Left lung (tissue), 10 donors: ENCODE data around the gene CA10. TPM values are rescaled to one million over a fixed set of nuclear protein-coding genes. Genes with fewer than 3 reads are reported as not detected.

Source experiments
- ATAC-seq: fragments of 200-7000 bp; cut with Tn5 transposase; one replicate; pipeline ENCODE4 v1.9.1; 2020; ENCODE audit warnings: moderate library complexity
- DNase-seq, 4 donors: peaks; one replicate each; pipeline ENCODE4 v3.0.0-alpha.2; 2013 to 2020
- H3K27ac ChIP-seq, 2 donors: fragments of 200-600 bp; sonication (generic) in 1 of 2; one replicate each; pipeline versions ENCODE4 v1.5.0 to v1.8.0; 2020 to 2021
- H3K27me3 ChIP-seq, 2 donors: fragments of 200-600 bp; sonication (generic) in 1 of 2; one replicate each; pipeline versions ENCODE4 v1.5.0 to v1.8.0; 2020 to 2021
- H3K36me3 ChIP-seq, 2 donors: fragments of 200-600 bp; sonication (generic) in 1 of 2; one replicate each; pipeline versions ENCODE4 v1.5.0 to v1.8.0; 2020 to 2021
- H3K4me1 ChIP-seq, 2 donors: fragments of 200-600 bp; one replicate each; pipeline ENCODE4 v1.8.0; 2021
- H3K4me3 ChIP-seq, 2 donors: fragments of 200-600 bp; sonication (generic) in 1 of 2; one replicate each; pipeline versions ENCODE4 v1.5.0 to v1.8.0; 2020 to 2021; ENCODE audit warnings: mild to moderate bottlenecking in 1 of 2
- H3K9me3 ChIP-seq, 2 donors: fragments of 200-600 bp; sonication (generic) in 1 of 2; one replicate each; pipeline versions ENCODE4 v1.5.0 to v1.8.0; 2020 to 2021
- intact Hi-C, 2 donors: fragments of 100-400 bp; cut with DNase I; formaldehyde crosslinking; loops; one replicate each; pipeline versions ENCODE4 v1.11.2 to v1.14.2; 2022
- polyA plus RNA-seq, 6 donors: library from polyadenylated mRNA; unstranded; fragments of 120-200 nt; gene quantifications; one replicate each; pipeline ENCODE4 v1.2.1, GENCODE V29; 2013; ENCODE audit not compliant: insufficient read length in 6 of 6
- total RNA-seq, 2 donors: library from RNA; stranded (reverse); fragmentation: NEBNext Ultra II Directional; extraction: Animal tissue kit (Norgen Biotek cat#: 25700); gene quantifications; one replicate each; pipeline ENCODE4 v1.2.1, GENCODE V29; 2021
- TF ChIP-seq, protein P1 (sequence below), 2 donors: fragments of 200-600 bp; sonication (generic) in 1 of 2; IDR thresholded peaks; one replicate each; pipeline versions ENCODE4 v1.5.0 to v1.8.0; 2021; ENCODE audit warnings: antibody characterized with exemption in 2 of 2
- donor health status: DM: no; HTN: yes; CAD: no.
- donor health status: DM: no; HTN: no; CAD: no.

The CA10 gene
- total and polyA plus RNA-seq, 8 donors: 0.06 to 0.31 TPM; not detected in 6

DNA sequence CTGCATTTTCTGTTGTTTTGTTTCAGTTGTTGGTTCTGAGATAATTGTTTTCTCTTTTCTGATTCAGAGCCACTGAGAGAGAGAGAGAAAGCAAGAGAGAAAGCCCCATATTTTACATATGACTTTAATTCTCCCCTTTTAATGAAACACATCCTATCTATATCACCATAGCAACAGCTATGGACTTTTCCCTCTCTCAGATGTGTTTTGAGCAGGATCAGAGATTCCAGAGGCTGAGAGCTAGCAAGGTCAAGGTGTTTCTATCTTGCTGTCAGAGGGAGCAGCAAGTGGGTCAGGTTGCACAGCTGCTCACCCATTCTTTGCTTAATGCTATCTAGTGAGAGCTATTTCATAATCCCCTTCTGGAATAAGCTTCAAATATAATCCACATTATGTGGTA lies 415.9 kb downstream of the CA10 start:
- H3K4me1 ChIP-seq: no peaks in the 10 kb centered on the region
- TF ChIP-seq, protein P1, sequence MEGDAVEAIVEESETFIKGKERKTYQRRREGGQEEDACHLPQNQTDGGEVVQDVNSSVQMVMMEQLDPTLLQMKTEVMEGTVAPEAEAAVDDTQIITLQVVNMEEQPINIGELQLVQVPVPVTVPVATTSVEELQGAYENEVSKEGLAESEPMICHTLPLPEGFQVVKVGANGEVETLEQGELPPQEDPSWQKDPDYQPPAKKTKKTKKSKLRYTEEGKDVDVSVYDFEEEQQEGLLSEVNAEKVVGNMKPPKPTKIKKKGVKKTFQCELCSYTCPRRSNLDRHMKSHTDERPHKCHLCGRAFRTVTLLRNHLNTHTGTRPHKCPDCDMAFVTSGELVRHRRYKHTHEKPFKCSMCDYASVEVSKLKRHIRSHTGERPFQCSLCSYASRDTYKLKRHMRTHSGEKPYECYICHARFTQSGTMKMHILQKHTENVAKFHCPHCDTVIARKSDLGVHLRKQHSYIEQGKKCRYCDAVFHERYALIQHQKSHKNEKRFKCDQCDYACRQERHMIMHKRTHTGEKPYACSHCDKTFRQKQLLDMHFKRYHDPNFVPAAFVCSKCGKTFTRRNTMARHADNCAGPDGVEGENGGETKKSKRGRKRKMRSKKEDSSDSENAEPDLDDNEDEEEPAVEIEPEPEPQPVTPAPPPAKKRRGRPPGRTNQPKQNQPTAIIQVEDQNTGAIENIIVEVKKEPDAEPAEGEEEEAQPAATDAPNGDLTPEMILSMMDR (IDR thresholded peaks at IDR 0.05): no peak
- intact Hi-C loops: no loop called here
- H3K27ac ChIP-seq: no peak overlapping the region
- H3K9me3 ChIP-seq: no peaks in the 10 kb centered on the region
- no peak overlapping the region for H3K4me3 ChIP-seq
- DNase-seq (no peak), ATAC-seq (no peak)
- no peaks in the 10 kb centered on the region for H3K27me3 ChIP-seq
- H3K36me3 ChIP-seq: no peaks in the 10 kb centered on the region

DNA sequence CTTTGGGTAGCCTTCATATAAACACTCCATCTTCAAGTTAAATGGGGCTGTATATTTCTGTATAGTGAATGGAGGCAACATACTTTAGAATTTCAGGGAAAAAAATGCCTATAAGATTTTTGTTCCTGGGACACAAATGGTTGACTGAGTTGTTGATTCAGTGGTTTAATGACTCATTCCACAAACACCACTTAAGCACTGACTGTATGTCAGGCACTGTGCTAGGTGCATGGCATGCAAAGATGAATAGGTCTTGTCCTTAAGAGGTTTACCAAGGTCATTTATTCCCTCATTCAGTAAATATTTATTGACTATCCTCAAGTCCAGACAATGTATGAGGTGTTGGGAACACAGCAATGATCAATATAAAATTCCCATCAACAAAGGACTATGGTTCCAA lies 417.1 kb downstream of the CA10 start:
- H3K27ac ChIP-seq: no peak overlapping the region
- no peak overlapping the region for H3K4me3 ChIP-seq
- H3K4me1 ChIP-seq: no peaks in the 10 kb centered on the region
- DNase-seq: no peak
- intact Hi-C loops: no loop called here
- TF ChIP-seq, protein P1 (IDR thresholded peaks at IDR 0.05): no peak
- no peaks in the 10 kb centered on the region for H3K27me3 ChIP-seq
- no peaks in the 10 kb centered on the region for H3K9me3 ChIP-seq
- peak; percentile 31 for ATAC-seq
- H3K36me3 ChIP-seq: no peaks in the 10 kb centered on the region

DNA sequence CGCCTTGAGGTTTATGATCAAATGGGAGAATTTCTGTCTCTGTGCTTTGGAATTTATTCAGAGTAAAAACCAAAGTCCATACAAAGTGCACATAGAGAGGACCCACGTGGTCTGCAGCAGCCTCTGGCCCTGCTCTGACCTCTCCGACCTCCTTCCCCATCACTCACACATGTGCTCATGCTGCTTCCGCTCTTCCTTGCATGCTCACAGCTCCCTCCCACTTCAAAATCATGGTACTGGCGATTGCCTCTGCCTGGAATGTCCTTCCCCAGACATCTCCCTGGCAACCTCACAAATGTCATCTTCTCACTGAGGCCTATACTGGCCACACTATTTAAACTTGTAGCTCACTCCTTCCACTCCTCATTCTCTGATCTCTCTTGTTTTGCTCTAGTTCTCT lies 418.0 kb downstream of the CA10 start:
- Histone ChIP-seq H3K27me3 (no peaks in the 10 kb centered on the region), H3K4me1 (no peaks in the 10 kb centered on the region), H3K9me3 (no peaks in the 10 kb centered on the region), H3K36me3 (no peaks in the 10 kb centered on the region), H3K27ac (no peak overlapping the region), H3K4me3 (no peak overlapping the region)
- TF ChIP-seq, protein P1 (IDR thresholded peaks at IDR 0.05): no peak
- ATAC-seq (no peak), DNase-seq (no peak)
- intact Hi-C loops: no loop called here

DNA sequence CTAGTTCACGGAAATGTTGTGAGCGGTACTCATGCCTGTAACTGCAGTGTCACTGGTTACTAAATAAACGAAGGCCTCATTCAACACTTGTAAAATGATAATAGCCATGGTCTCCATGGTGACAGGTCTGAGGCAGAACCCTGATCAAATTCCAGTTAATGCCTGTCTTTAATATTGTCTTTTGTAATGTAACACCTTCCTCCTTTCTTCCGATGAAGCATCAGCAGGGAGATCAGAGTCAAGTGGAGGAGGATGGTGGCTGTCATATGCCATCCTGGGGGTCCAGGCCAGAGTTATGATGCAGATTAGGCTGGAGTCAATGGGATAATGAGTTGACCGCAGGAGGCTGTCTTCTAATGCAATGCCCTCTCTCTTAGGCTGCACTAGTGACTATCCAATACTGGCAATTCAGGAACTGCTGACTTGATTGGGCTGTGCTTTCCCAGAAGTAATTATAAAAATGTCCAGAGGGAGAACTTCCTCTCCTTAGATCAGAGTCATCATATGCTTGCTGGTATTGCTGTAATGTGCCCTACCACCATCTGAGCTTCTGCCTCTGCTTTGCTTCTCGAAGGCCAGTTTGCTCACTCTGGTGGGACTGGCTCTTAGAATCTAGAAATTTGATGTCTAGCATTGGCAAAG lies 419.1 kb downstream of the CA10 start:
- Histone ChIP-seq H3K27me3 (no peaks in the 10 kb centered on the region), H3K36me3 (no peaks in the 10 kb centered on the region), H3K27ac (no peak overlapping the region), H3K4me1 (no peaks in the 10 kb centered on the region), H3K9me3 (no peaks in the 10 kb centered on the region), H3K4me3 (no peak overlapping the region)
- no peak for DNase-seq
- TF ChIP-seq, protein P1 (IDR thresholded peaks at IDR 0.05): no peak
- ATAC-seq: no peak
- intact Hi-C loops: no loop called here

DNA sequence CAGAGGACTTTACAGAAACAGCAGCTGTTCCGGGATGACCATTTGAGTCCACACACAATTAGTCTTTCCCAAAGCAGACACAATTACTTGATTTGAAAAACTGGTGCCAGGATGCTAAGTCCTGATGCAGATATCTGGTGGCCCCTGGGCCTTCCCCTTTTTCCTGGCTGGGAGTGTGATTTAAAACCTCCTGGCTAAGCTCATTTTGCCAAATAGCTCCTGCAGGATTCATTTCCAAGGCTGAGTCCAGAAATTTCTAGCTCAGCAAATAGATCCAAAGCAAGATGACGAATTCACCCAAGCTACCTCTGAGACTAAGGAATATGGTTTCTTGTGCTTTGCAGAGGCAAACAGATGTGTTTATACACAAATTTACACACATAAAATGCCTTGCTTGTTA lies 422.2 kb downstream of the CA10 start:
- Histone ChIP-seq H3K9me3 (no peaks in the 10 kb centered on the region), H3K36me3 (no peaks in the 10 kb centered on the region), H3K27ac (no peak overlapping the region), H3K27me3 (peaks cover 0 to under 1% of the 10 kb centered on the region in 2 donors), H3K4me3 (no peak overlapping the region), H3K4me1 (no peaks in the 10 kb centered on the region)
- TF ChIP-seq, protein P1 (IDR thresholded peaks at IDR 0.05): no peak
- intact Hi-C loops: no loop called here
- no peak for ATAC-seq
- DNase-seq: no peak
